DND-41 (cell line): ENCODE measurements around the gene BCL2L13.

ENCODE experiments used
- EZH2 ChIP-seq: IDR thresholded peaks from 3 replicates; pipeline ENCODE4 v1.6.1; 2012; ENCODE audit warnings: borderline replicate concordance, low read depth, mild to moderate bottlenecking, moderate library complexity, low read length, inconsistent platforms; ENCODE audit not compliant: severe bottlenecking
- TF ChIP-seq, protein P1 (sequence below): IDR thresholded peaks from 2 replicates; pipeline ENCODE4 v1.5.1; 2012; ENCODE audit warnings: borderline replicate concordance, low read length, moderate library complexity, mild to moderate bottlenecking; ENCODE audit not compliant: poor library complexity, severe bottlenecking; ENCODE audit errors: extremely low read depth

DNA sequence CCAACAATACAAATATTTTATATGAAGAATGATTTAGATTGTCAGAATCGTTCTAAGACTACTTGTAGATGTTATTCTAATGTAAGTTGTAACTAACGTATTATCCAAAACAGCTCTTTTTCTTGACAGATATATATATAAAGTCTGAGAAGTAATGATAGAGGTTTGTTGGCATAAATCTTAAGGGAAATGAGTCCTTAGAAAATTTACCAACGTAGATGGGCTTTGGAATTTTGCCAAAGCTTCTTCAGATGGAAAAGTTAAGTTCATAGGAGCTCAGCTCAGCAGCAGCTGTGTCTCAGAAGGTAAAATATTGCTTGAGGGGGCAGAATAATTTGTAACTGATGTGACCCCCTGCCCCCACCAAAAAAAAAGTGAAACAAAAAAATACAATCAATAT is 69.0 kb downstream of the BCL2L13 start:
- TF ChIP-seq, protein P1, sequence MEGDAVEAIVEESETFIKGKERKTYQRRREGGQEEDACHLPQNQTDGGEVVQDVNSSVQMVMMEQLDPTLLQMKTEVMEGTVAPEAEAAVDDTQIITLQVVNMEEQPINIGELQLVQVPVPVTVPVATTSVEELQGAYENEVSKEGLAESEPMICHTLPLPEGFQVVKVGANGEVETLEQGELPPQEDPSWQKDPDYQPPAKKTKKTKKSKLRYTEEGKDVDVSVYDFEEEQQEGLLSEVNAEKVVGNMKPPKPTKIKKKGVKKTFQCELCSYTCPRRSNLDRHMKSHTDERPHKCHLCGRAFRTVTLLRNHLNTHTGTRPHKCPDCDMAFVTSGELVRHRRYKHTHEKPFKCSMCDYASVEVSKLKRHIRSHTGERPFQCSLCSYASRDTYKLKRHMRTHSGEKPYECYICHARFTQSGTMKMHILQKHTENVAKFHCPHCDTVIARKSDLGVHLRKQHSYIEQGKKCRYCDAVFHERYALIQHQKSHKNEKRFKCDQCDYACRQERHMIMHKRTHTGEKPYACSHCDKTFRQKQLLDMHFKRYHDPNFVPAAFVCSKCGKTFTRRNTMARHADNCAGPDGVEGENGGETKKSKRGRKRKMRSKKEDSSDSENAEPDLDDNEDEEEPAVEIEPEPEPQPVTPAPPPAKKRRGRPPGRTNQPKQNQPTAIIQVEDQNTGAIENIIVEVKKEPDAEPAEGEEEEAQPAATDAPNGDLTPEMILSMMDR, result no peak
- TF ChIP-seq EZH2, result no peak
